Fibroblast of the aortic adventitia (primary cell): Measurements from ENCODE around the gene TOMM40L. TPM values are rescaled to one million over a fixed set of nuclear protein-coding genes. Genes with fewer than 3 reads are reported as not detected.

ENCODE experiments used
- DNase-seq: peaks from one replicate; pipeline ENCODE4 v3.0.0-alpha.2; 2010; ENCODE audit warnings: low read depth
- H3K4me3 ChIP-seq: 2 replicates; pipeline ENCODE4 v1.5.1; 2011; ENCODE audit warnings: low read depth, mild to moderate bottlenecking, control low read depth, low read length, moderate library complexity
- total RNA-seq: library from RNA; depleted of rRNA; stranded (reverse); fragments of >200 nt; gene quantifications from 2 replicates; pipeline ENCODE4 v1.2.3, GENCODE V29; 2012; ENCODE audit warnings: low replicate concordance
- TF ChIP-seq, protein P1 (sequence below): IDR thresholded peaks from 2 replicates; pipeline ENCODE4 v1.5.1; 2011; ENCODE audit warnings: mild to moderate bottlenecking, low read length, control low read depth, inconsistent platforms; ENCODE audit not compliant: insufficient read depth

TOMM40L gene
- total RNA-seq, 1 donor: 9.1 TPM

- DNase-seq: no peak
- TF ChIP-seq, protein P1, sequence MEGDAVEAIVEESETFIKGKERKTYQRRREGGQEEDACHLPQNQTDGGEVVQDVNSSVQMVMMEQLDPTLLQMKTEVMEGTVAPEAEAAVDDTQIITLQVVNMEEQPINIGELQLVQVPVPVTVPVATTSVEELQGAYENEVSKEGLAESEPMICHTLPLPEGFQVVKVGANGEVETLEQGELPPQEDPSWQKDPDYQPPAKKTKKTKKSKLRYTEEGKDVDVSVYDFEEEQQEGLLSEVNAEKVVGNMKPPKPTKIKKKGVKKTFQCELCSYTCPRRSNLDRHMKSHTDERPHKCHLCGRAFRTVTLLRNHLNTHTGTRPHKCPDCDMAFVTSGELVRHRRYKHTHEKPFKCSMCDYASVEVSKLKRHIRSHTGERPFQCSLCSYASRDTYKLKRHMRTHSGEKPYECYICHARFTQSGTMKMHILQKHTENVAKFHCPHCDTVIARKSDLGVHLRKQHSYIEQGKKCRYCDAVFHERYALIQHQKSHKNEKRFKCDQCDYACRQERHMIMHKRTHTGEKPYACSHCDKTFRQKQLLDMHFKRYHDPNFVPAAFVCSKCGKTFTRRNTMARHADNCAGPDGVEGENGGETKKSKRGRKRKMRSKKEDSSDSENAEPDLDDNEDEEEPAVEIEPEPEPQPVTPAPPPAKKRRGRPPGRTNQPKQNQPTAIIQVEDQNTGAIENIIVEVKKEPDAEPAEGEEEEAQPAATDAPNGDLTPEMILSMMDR: no peak
- no peak overlapping the region for H3K4me3 ChIP-seq
Measured at GRCh38 chr1:161191971-161192370, 33.9 kb upstream of the TOMM40L start.

GRCh38 chr1:161192476-161193465 lies 33.1 kb upstream of the TOMM40L start:
- TF ChIP-seq, protein P1: peak; percentile 97
- no peak overlapping the region for H3K4me3 ChIP-seq
- peak; percentile 78 for DNase-seq

- DNase-seq: no peak
- TF ChIP-seq, protein P1: no peak
- H3K4me3 ChIP-seq: no peak overlapping the region
Measured at GRCh38 chr1:161193561-161194235, 32.2 kb upstream of the TOMM40L start.

DNA sequence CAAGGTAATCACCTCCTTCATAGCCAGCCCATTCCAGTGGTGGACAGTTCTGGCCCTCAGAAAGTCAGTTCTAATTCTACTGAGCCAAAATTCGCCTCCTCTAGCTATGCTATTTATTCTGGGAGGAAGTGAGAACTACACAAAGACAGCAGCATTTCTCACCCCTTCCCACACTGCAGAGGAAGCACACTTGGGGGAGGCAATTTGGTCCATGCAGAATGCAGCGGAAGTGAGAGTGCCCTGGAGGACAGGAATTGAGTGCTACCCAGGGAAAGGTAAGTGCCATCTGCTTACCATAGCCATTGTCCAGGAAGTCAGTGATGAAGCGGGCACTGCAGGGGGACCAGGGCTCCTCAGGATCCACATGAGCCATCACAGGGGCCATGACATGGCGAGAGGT lies 30.7 kb upstream of the TOMM40L start:
- TF ChIP-seq, protein P1: no peak
- no peak for DNase-seq
- H3K4me3 ChIP-seq: no peak overlapping the region

GRCh38 chr1:161196111-161196510 lies 29.7 kb upstream of the TOMM40L start:
- H3K4me3 ChIP-seq: no peak overlapping the region
- TF ChIP-seq, protein P1: no peak
- DNase-seq: no peak

- DNase-seq: peak; percentile 89
- TF ChIP-seq, protein P1: no peak
- H3K4me3 ChIP-seq: peak overlapping the region; percentile 68
Measured at GRCh38 chr1:161196521-161197451, 29.1 kb upstream of the TOMM40L start.
